Effector memory CD8-positive, alpha-beta T cell (primary cell): ENCODE data around the gene WDR90.
A peak's percentile ranks its signal among the peaks of the same experiment; 100 is the strongest.

ENCODE experiments used
- ATAC-seq: fragments of 150-1000 bp; cut with Tn5 transposase; replicated peaks from 2 replicates; pipeline ENCODE4 v1.10.0; 2021; ENCODE audit warnings: mild to moderate bottlenecking, moderate library complexity
- DNase-seq, 3 experiments: peaks; one replicate each; pipeline ENCODE4 v3.0.0; 2021
- H3K27ac Mint-ChIP-seq, 2 donors: one replicate each; pipeline ENCODE4 v1.8.0; 2022; ENCODE audit warnings: mild to moderate bottlenecking in 2 of 2, mixed read lengths in 2 of 2, moderate library complexity in 2 of 2
- H3K27me3 Mint-ChIP-seq, 2 donors: one replicate each; pipeline ENCODE4 v1.8.0; 2022; ENCODE audit warnings: mixed read lengths in 2 of 2
- H3K36me3 Mint-ChIP-seq: one replicate; pipeline ENCODE4 v1.8.0; 2022; ENCODE audit warnings: mild to moderate bottlenecking, moderate library complexity, mixed read lengths; ENCODE audit not compliant: insufficient read depth
- H3K4me1 Mint-ChIP-seq, 2 donors: one replicate each; pipeline ENCODE4 v1.8.0; 2022; ENCODE audit warnings: low read depth in 2 of 2, mixed read lengths in 2 of 2
- H3K4me3 Mint-ChIP-seq, 2 donors: one replicate each; pipeline ENCODE4 v1.8.0; 2022; ENCODE audit warnings: mild to moderate bottlenecking in 2 of 2, mixed read lengths in 2 of 2, moderate library complexity in 2 of 2
- H3K9me3 Mint-ChIP-seq, 2 donors: one replicate each; pipeline ENCODE4 v1.8.0; 2022; ENCODE audit warnings: mixed read lengths in 2 of 2

The WDR90 gene

DNA sequence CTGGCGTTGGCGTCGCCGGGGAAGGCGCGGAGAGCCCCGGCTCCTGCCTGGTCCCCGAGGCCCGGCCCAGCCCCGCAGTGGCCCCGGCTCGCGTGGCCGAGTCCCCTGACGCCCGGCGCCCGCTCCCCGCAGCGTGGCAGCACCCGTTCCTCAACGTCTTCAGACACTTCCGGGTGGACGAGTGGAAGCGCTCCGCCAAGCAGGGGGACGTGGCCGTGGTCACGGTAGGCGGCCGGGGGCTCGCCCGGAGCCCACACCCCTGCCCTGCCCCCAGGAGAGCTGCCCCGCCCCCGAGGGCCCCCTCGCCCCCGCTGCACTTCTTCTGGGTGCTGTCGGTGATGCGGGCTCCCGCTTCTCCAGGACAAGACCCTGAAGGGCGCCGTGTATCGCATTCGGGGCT is 466 bp downstream of the WDR90 start:
- no peaks in the 10 kb centered on the region for H3K4me1 Mint-ChIP-seq
- H3K4me3 Mint-ChIP-seq: peak overlapping the region; percentile 60 to 70
- DNase-seq (no peak), ATAC-seq (peak; percentile 9)
- peaks cover 6% of the 10 kb centered on the region for H3K36me3 Mint-ChIP-seq
- no peak overlapping the region for H3K27ac Mint-ChIP-seq
- H3K27me3 Mint-ChIP-seq: no peaks in the 10 kb centered on the region
- H3K9me3 Mint-ChIP-seq: no peaks in the 10 kb centered on the region

GRCh38 chr16:651844-652243 is 2.7 kb downstream of the WDR90 start:
- H3K27me3 Mint-ChIP-seq: no peaks in the 10 kb centered on the region
- DNase-seq (no peak), ATAC-seq (no peak)
- no peaks in the 10 kb centered on the region for H3K4me1 Mint-ChIP-seq
- H3K27ac Mint-ChIP-seq: no peak overlapping the region
- H3K9me3 Mint-ChIP-seq: no peaks in the 10 kb centered on the region
- H3K4me3 Mint-ChIP-seq: peak overlapping the region; percentile 21 to 33
- peaks cover 6% of the 10 kb centered on the region for H3K36me3 Mint-ChIP-seq

GRCh38 chr16:652454-653305 is 3.5 kb downstream of the WDR90 start:
- peaks cover 6% of the 10 kb centered on the region for H3K36me3 Mint-ChIP-seq
- no peak for ATAC-seq
- H3K4me1 Mint-ChIP-seq: no peaks in the 10 kb centered on the region
- no peak overlapping the region for H3K27ac Mint-ChIP-seq
- no peak for DNase-seq
- H3K4me3 Mint-ChIP-seq: no peak overlapping the region
- no peaks in the 10 kb centered on the region for H3K27me3 Mint-ChIP-seq
- no peaks in the 10 kb centered on the region for H3K9me3 Mint-ChIP-seq

- Mint-ChIP-seq H3K36me3 (peaks cover 6% of the 10 kb centered on the region), H3K4me1 (no peaks in the 10 kb centered on the region), H3K27me3 (no peaks in the 10 kb centered on the region), H3K27ac (no peak overlapping the region), H3K9me3 (no peaks in the 10 kb centered on the region), H3K4me3 (no peak overlapping the region)
- ATAC-seq (no peak), DNase-seq (no peak)
Observed at GRCh38 chr16:654034-654433, 4.9 kb downstream of the WDR90 start.

- no peak overlapping the region for H3K27ac Mint-ChIP-seq
- H3K4me1 Mint-ChIP-seq: peaks cover 0 to 3% of the 10 kb centered on the region in 2 donors
- DNase-seq: no peak
- no peaks in the 10 kb centered on the region for H3K9me3 Mint-ChIP-seq
- ATAC-seq: no peak
- no peaks in the 10 kb centered on the region for H3K27me3 Mint-ChIP-seq
- H3K36me3 Mint-ChIP-seq: no peaks in the 10 kb centered on the region
- no peak overlapping the region for H3K4me3 Mint-ChIP-seq
Observed at GRCh38 chr16:657487-657886, 8.3 kb downstream of the WDR90 start.

DNA sequence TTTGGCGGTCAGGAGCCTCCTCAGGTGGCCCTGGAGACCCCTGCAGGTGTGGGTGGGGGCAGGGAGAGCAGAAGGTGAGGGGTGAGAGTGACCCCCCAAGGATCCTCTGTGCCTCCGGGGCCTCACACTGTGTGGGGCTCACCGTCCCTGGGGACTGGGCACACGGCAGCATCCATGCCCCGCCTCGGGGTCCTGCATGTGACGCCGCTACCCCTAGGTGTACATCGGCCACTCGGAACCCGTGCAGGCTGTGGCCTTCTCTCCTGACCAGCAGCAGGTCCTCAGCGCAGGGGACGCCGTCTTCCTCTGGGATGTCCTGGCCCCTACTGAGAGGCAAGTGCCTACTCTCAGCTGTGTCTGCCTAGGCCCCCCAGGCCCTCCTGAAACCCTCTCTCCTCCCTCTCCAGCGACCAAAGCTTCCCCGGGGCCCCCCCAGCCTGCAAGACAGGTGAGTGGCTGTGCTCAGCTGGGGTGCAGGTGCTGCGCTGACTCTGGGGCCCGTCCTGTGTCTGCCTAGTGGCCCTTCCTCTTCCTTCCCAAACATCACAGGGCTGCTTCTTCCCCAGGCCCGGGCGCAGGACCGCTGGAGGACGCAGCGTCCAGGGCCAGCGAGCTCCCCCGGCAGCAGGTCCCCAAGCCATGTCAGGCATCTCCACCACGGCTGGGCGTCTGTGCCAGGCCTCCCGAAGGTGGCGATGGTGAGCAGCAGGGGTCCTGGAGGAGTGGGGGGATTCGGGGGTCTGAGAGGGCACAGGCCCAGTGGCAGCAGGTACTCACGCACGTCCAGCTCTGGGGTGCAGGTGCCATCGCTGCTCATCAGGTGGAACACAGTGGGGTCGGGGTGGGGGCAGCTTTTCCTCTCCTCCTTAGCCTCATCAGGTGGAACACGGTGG is 9.8 kb downstream of the WDR90 start:
- no peak for ATAC-seq
- H3K4me1 Mint-ChIP-seq: peaks cover 0 to 3% of the 10 kb centered on the region in 2 donors

DNA sequence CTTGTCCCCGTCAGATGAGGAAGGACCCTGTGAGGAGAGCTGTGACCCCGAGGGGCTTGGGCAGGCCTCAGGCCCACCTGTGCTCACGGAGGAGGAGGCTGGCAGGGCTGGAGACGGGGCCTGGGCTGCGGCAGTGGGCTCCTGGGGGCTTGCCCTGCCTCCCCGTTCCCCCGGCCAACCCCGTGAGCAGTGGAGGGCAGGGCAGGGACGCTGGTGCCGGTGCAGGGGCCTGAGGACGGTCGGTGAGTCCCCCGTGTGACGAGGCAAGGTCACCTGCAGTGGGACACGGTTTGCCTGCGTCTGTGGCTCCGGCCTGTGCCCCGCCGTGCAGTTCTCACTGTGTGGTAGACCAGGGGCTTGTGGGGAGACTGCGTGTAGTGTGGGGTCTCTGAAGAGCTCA is 10.5 kb downstream of the WDR90 start:
- no peaks in the 10 kb centered on the region for H3K27me3 Mint-ChIP-seq
- peaks cover 0 to 3% of the 10 kb centered on the region in 2 donors for H3K4me1 Mint-ChIP-seq
- no peak overlapping the region for H3K27ac Mint-ChIP-seq
- ATAC-seq (no peak), DNase-seq (no peak)
- H3K9me3 Mint-ChIP-seq: no peaks in the 10 kb centered on the region
- no peaks in the 10 kb centered on the region for H3K36me3 Mint-ChIP-seq
- H3K4me3 Mint-ChIP-seq: no peak overlapping the region

More for the DNA sequence above, 9.8 kb downstream of the WDR90 start:
- H3K36me3 Mint-ChIP-seq: no peaks in the 10 kb centered on the region
- H3K27me3 Mint-ChIP-seq: no peaks in the 10 kb centered on the region
- no peak for DNase-seq
- no peaks in the 10 kb centered on the region for H3K9me3 Mint-ChIP-seq
- no peak overlapping the region for H3K27ac Mint-ChIP-seq
- H3K4me3 Mint-ChIP-seq: no peak overlapping the region

- Mint-ChIP-seq H3K27me3 (no peaks in the 10 kb centered on the region), H3K4me1 (peaks cover 0 to 3% of the 10 kb centered on the region in 2 donors), H3K4me3 (no peak overlapping the region), H3K9me3 (no peaks in the 10 kb centered on the region), H3K27ac (no peak overlapping the region), H3K36me3 (no peaks in the 10 kb centered on the region)
- ATAC-seq: no peak
- no peak for DNase-seq
Observed at GRCh38 chr16:660132-660458, 10.9 kb downstream of the WDR90 start.

- H3K4me1 Mint-ChIP-seq: peaks cover 0 to 3% of the 10 kb centered on the region in 2 donors
- no peaks in the 10 kb centered on the region for H3K36me3 Mint-ChIP-seq
- H3K4me3 Mint-ChIP-seq: no peak overlapping the region
- no peaks in the 10 kb centered on the region for H3K9me3 Mint-ChIP-seq
- H3K27me3 Mint-ChIP-seq: no peaks in the 10 kb centered on the region
- no peak overlapping the region for H3K27ac Mint-ChIP-seq
- DNase-seq (peak in 1 of 3 experiments; percentile 43), ATAC-seq (peak; percentile 75)
Observed at GRCh38 chr16:660459-661183, 11.5 kb downstream of the WDR90 start.

DNA sequence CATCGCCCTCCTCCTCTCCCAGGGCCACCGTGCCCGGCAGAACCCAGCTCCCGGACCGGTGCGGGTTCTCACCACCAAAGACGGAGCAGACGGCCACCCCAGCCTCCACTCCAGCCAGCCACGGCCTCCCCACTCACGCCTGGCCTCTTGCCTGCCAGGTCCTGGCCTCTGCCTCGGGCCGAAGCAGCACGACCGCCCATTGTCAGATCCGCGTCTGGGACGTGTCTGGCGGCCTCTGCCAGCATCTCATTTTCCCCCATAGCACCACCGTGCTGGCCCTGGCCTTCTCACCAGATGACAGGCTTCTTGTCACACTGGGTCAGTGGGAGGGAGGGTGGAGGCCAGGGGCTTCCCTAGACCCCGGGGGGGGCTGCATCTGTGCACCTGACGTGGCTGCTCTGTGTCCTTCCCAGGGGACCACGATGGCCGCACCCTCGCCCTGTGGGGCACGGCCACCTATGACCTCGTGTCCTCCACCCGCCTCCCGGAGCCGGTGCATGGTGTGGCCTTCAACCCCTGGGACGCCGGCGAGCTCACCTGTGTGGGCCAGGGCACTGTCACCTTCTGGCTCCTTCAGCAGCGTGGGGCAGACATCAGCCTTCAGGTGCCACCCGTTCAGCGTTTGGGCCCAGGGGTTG is 12.1 kb downstream of the WDR90 start:
- no peaks in the 10 kb centered on the region for H3K36me3 Mint-ChIP-seq
- DNase-seq (no peak), ATAC-seq (no peak)
- peaks cover 0 to 3% of the 10 kb centered on the region in 2 donors for H3K4me1 Mint-ChIP-seq
- no peaks in the 10 kb centered on the region for H3K27me3 Mint-ChIP-seq
- peak overlapping the region in 1 of 2 donors; percentile 8 for H3K4me3 Mint-ChIP-seq
- H3K9me3 Mint-ChIP-seq: no peaks in the 10 kb centered on the region
- no peak overlapping the region for H3K27ac Mint-ChIP-seq

- Mint-ChIP-seq H3K4me3 (no peak overlapping the region), H3K9me3 (no peaks in the 10 kb centered on the region), H3K4me1 (peaks cover 0 to 3% of the 10 kb centered on the region in 2 donors), H3K27ac (no peak overlapping the region), H3K36me3 (no peaks in the 10 kb centered on the region), H3K27me3 (no peaks in the 10 kb centered on the region)
- ATAC-seq (no peak), DNase-seq (no peak)
Observed at GRCh38 chr16:662095-662494, 12.9 kb downstream of the WDR90 start.

DNA sequence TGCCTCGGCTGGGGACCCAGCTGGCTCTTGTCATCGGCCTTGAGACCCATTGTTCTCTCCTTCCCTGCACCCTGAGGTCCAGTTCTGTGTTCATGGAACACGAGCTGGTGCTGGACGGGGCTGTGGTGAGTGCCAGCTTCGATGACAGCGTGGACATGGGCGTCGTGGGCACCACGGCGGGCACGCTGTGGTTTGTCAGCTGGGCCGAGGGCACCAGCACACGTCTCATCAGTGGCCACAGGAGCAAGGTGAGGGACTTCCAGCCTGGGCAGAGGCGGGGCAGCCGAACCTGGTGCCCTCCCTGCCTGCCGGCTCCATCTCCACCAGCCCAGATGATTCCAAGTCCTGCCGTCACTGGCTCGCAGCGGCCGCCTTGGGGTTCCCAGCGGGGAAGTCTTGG is 13.4 kb downstream of the WDR90 start:
- no peak for ATAC-seq
- Mint-ChIP-seq H3K4me3 (no peak overlapping the region), H3K27me3 (no peaks in the 10 kb centered on the region)

DNA sequence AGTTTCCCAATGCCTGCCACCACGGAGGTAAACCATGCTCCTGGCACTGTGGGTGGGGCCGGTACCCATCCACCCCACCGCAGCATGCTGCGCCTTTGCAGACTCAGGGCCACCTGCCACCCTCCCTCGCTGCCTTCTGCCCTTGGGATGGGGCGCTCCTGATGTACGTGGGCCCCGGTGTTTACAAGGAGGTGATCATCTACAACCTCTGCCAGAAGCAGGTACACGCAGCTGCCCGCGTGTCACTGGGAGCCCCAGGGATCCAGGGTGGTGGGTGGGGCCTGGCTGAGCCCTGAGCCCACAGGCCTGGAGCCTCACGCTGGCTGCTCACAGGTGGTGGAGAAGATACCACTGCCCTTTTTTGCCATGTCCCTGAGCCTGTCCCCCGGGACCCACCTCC is 17.4 kb downstream of the WDR90 start:
- Mint-ChIP-seq H3K36me3 (peaks cover 18% of the 10 kb centered on the region), H3K9me3 (no peaks in the 10 kb centered on the region), H3K27ac (peak overlapping the region in 1 of 2 donors; percentile 82), H3K4me3 (no peak overlapping the region), H3K27me3 (no peaks in the 10 kb centered on the region), H3K4me1 (peaks cover 3 to 10% of the 10 kb centered on the region in 2 donors)
- ATAC-seq: no peak
- no peak for DNase-seq

More for the DNA sequence above, 13.4 kb downstream of the WDR90 start:
- H3K4me1 Mint-ChIP-seq: peaks cover 0 to 3% of the 10 kb centered on the region in 2 donors
- H3K36me3 Mint-ChIP-seq: no peaks in the 10 kb centered on the region
- no peaks in the 10 kb centered on the region for H3K9me3 Mint-ChIP-seq
- no peak for DNase-seq
- H3K27ac Mint-ChIP-seq: no peak overlapping the region
